AG10803 (cell line): ENCODE results near the gene TMEM140.

ENCODE experiments used
- DNase-seq: peaks from one replicate; pipeline ENCODE4 v3.0.0; 2010; ENCODE audit warnings: low read depth
- H3K4me3 ChIP-seq: 2 replicates; pipeline ENCODE4 v1.5.1; 2011; ENCODE audit warnings: mild to moderate bottlenecking, low read length, control low read depth
- TF ChIP-seq, protein P1 (sequence below): conservative IDR thresholded peaks from 2 replicates; pipeline ENCODE4 v1.5.1; 2011; ENCODE audit warnings: mild to moderate bottlenecking, low read length, control low read depth, inconsistent platforms

Gene TMEM140

DNA sequence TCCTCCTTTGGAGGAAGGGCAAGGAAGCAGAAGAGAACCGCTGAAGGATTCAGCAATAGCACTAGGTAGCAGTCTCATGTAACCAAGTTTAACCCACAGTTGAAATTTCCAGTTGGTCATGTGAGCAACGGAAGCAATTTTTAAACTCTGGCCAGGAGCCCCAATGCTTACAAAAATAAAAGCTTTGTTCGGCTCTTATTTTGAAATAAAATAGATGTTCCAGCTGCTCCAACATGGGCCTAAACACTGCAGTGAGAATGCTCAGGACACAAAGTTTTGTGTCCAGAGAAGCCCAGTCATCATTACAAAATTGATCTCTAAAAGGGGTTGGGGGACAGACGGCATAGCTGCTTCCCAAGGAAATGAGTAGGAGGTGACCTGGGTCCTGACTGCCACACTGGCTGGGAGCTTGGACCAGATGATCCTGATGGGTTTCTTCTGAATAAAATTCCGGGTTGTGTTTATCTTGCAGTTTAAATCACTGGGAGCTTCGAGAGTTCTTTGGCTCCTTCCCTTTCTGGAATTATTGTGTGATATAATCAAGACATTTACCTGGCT is 452 bp upstream of the TMEM140 start:
- H3K4me3 ChIP-seq, result peak overlapping the region; percentile 72
- peak; percentile 49 for DNase-seq

DNA sequence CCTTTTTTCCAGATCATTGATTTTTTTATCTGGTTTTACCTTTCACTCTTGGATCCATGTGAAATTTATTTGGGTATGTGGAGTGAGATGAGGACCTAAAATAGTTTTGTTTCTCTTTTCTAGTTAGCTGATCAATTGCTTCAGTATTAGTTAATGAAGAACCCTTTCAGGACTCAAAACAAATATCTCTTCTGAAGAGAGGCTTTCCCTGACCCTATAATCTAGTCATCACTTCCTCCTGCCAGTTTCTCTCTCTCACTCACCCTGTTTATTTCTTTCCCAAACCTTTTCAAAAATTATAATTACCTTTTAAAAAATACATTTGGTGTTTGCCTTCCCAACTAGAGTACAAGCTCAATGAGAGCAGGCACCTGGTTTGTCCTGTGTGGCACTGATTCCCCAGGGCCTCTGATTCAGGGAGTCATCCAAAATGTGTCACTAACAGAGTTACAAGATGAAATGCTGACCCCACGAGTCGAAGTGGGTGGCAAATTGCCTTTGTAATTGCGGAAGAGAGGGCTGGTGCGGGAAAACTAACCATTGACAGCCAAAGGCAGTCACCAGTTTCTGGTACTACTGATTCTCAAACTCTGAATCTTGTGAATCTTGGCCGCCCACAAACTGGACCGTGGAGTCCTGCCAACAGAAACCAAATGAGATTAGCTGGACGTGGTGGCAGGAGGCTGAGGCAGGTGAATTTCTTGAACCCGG is 2.4 kb downstream of the TMEM140 start:
- no peak for DNase-seq
- TF ChIP-seq, protein P1, sequence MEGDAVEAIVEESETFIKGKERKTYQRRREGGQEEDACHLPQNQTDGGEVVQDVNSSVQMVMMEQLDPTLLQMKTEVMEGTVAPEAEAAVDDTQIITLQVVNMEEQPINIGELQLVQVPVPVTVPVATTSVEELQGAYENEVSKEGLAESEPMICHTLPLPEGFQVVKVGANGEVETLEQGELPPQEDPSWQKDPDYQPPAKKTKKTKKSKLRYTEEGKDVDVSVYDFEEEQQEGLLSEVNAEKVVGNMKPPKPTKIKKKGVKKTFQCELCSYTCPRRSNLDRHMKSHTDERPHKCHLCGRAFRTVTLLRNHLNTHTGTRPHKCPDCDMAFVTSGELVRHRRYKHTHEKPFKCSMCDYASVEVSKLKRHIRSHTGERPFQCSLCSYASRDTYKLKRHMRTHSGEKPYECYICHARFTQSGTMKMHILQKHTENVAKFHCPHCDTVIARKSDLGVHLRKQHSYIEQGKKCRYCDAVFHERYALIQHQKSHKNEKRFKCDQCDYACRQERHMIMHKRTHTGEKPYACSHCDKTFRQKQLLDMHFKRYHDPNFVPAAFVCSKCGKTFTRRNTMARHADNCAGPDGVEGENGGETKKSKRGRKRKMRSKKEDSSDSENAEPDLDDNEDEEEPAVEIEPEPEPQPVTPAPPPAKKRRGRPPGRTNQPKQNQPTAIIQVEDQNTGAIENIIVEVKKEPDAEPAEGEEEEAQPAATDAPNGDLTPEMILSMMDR, result no peak
- no peak overlapping the region for H3K4me3 ChIP-seq

More for the DNA sequence above, 452 bp upstream of the TMEM140 start:
- TF ChIP-seq, protein P1, result no peak

DNA sequence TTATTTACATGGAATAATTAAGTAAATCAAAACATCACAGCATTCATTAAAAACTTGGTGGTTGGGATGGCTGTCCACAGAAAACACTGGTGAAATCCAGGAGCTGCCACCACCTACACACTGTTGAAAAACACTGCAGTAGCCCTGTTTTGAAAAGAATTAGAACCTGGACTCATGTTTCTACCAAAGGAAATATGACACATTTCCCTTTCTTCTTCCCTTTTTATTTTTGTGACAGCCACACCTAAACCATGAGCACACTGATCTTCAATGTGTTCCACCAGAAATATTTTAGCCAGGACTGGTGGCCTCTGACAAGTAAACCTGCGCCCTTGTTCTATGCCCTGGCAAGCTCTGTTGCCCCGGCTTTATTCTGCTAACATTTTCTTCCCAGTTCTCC is 3.3 kb downstream of the TMEM140 start:
- TF ChIP-seq, protein P1, result no peak
- DNase-seq, result no peak
- no peak overlapping the region for H3K4me3 ChIP-seq

DNA sequence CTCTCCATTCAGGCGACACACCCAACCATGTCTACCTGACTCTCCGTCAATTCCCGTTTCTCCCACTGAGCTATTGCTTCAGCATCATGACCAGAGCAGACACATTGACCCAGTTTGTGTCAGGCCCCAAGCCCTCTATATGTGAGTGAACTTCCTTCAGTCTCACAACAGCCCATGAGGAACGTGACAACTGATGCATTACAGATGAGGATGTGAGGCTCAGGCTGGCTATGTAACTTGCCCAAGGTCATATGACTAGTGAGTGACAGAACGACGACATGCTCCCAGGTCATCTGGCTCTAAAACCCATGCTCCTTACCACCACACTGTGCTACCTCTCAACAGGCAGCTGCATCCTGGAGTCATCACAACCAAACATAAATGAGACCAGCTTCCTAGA is 3.7 kb downstream of the TMEM140 start:
- no peak overlapping the region for H3K4me3 ChIP-seq
- DNase-seq, result no peak
- TF ChIP-seq, protein P1, result no peak

DNA sequence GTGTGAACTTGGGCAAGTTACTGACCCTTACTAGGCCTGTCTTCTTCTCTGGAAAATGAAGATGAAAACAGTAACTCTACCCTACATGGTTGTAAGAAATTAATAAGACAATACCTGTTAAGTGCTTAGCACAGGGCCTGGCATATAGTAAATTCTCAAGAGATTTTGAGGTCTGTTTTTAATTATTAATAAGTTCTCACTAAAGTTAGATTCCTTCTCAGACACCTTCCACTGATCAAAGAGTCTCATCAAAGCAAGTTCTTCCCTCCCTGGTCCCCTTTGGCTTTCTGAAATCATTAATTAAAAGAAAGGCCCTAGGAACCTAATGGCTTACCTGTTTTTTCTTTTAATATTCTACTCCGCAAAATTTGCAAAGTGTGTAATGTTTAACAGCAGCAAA is 4.6 kb downstream of the TMEM140 start:
- no peak overlapping the region for H3K4me3 ChIP-seq
- TF ChIP-seq, protein P1, result no peak
- DNase-seq, result no peak

DNA sequence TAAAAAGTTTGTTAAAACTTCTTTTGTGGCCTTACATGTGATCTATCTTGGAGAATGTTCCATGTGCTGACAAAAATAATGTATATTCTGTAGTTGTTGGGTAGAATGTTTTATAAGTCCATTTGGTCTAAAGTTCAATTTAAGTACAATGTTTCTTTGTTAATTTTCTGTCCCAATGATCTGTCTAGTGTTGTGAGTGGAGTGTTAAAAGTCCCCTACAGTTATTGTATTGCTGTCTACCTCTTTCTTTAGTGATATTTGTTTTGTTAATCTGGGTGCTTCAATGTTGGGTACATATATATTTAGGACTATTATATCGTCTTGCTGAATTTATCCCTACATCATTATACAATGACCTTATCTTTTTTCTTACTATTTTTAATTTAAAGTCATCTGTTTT is 6.9 kb downstream of the TMEM140 start:
- DNase-seq, result no peak
- H3K4me3 ChIP-seq, result no peak overlapping the region
- TF ChIP-seq, protein P1, result no peak

DNA sequence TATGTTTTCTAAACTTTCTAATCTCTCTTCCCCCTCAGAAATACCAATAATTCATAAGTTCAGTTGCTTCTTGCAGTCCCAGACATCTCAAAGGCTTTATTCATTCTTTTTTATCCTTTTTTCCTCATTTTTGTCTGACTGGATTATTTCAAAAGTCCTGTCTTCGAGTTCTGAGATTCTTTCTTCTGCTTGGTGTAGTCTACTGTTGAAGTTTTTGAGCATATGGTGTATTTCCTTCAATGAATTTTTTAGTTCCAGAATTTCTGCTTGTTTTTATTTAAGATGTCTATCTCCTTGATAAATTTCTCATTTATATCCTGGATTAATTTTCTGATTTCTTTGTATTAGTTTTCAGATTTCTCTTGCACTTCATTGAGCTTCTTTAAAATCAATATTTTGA is 8.4 kb downstream of the TMEM140 start:
- no peak for DNase-seq
- no peak overlapping the region for H3K4me3 ChIP-seq
- TF ChIP-seq, protein P1, result no peak
